ENCODE data around the gene EXOC6B. TPM values are rescaled to one million over a fixed set of nuclear protein-coding genes. Genes with fewer than 3 reads are reported as not detected.

Gene EXOC6B
- total RNA-seq, 4 donors from 2014 or later = 15.7 to 58.4 (median 37.9) TPM

DNA sequence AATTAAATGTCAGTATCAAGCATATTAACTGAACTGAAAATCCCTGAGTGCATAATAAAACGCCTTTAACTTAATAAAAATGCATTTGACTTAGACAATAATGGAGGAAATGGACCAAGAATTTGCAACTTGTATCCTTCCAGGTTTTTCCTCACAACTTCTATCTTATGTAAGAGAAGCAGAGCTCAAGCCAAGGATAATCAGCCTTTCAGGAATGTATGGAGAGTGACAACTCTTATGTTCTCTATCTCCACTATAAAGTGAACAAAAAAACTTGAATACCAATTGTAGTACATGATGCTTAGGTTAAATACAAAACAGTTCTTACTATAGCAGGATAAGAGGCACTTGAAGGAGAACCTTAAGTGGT is 613.4 kb downstream of the EXOC6B start:
- H3K9me3 ChIP-seq = no peaks in the 10 kb centered on the region
- no peaks in the 10 kb centered on the region for H3K36me3 ChIP-seq
- no peak for DNase-seq
- peak overlapping the region; percentile 22 to 75 (median 64) for H3K27ac ChIP-seq
- TF ChIP-seq EP300 (IDR thresholded peaks at IDR 0.05; ENCODE audit: low read depth) (no peak), POLR2AphosphoS5 (IDR thresholded peaks at IDR 0.05) (no peak), POLR2A (IDR thresholded peaks at IDR 0.05) (no peak)
- TF ChIP-seq, protein P1, sequence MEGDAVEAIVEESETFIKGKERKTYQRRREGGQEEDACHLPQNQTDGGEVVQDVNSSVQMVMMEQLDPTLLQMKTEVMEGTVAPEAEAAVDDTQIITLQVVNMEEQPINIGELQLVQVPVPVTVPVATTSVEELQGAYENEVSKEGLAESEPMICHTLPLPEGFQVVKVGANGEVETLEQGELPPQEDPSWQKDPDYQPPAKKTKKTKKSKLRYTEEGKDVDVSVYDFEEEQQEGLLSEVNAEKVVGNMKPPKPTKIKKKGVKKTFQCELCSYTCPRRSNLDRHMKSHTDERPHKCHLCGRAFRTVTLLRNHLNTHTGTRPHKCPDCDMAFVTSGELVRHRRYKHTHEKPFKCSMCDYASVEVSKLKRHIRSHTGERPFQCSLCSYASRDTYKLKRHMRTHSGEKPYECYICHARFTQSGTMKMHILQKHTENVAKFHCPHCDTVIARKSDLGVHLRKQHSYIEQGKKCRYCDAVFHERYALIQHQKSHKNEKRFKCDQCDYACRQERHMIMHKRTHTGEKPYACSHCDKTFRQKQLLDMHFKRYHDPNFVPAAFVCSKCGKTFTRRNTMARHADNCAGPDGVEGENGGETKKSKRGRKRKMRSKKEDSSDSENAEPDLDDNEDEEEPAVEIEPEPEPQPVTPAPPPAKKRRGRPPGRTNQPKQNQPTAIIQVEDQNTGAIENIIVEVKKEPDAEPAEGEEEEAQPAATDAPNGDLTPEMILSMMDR (IDR thresholded peaks at IDR 0.05) = no peak
- in situ Hi-C loops (cut with MboI; ENCODE audit: low pct_ligation_motif_present in 1 of 4, low pct_unique_long_range_greater_than_20kb in 1 of 4, low sequenced_read_pairs in 3 of 4) (no loop called here), intact Hi-C loops (cut with DNase I; ENCODE audit: low total_unique reads) (no loop called here)
- no peaks in the 10 kb centered on the region for H3K27me3 ChIP-seq
- peaks cover 0 to 25% (median 10%) of the 10 kb centered on the region in 4 donors for H3K4me1 ChIP-seq
- 62 to 100% methylated on average over 1 of the region's 1 CpG for WGBS, 2 donors (ENCODE audit: low coverage in 1 of 2)
- H3K4me3 ChIP-seq = no peak overlapping the region

DNA sequence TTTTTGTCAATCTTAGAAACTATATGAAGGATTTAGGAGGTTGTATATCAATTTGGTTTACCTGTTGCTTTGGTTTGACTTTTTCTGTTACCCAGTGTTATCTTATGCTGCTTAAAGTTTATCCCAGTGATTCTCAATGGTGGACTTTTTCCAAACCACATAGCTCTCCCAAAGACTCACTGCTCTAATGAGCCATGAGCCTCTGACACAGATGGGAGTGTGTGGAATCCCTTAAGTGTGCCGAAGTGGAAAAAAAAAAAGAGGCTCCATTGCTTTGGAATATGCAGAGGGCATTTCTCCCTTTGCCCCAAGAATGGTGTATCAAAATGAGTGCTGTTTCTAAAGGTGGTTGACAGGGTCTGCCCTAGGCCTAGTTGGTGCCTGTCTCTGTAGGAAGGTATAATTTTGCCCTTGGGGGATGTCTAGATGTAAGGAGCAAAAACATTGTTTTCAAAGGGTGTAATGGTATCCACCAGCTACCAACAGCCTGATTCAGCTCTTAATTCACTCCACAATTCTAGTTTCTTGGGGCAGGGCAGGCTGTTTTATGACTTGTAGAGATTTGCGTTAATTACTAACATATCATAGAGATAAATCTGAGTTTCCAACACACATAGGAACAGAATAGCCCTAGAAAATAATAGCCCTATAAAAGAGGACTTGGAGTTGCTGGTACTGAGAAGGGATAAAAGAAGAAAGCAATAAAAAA is 613.9 kb downstream of the EXOC6B start:
- DNase-seq = no peak

DNA sequence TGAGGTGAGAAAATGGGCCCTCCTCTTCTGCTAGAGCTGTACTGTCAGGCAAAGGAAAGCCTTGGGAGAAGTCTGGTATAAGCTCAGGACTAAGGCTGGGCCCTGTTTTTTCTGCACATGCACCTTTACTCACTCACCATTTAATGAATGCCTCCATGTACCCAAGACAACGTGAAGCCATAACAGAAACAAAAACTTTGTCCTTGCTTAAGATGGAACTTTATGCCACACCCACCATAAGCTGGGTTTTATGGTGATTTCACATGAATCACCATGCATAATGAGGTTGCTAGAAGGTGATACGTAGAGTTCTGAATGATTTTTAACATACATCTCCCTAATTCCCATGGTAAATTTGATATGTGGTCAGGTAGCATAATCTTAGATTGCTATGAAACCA is 614.5 kb downstream of the EXOC6B start:
- no peaks in the 10 kb centered on the region for H3K27me3 ChIP-seq
- H3K27ac ChIP-seq = peak overlapping the region; percentile 26 to 75 (median 64)
- in situ Hi-C loops (cut with MboI; ENCODE audit: low pct_ligation_motif_present in 1 of 4, low pct_unique_long_range_greater_than_20kb in 1 of 4, low sequenced_read_pairs in 3 of 4) (no loop called here), intact Hi-C loops (cut with DNase I; ENCODE audit: low total_unique reads) (no loop called here)
- H3K9me3 ChIP-seq = no peaks in the 10 kb centered on the region
- peaks cover 0 to 26% (median 10%) of the 10 kb centered on the region in 4 donors for H3K4me1 ChIP-seq
- TF ChIP-seq, protein P1 (IDR thresholded peaks at IDR 0.05) = no peak
- TF ChIP-seq POLR2AphosphoS5 (IDR thresholded peaks at IDR 0.05) = peak in 2 of 3 donors; percentile 25 to 41
- no peak overlapping the region for H3K4me3 ChIP-seq
- no peaks in the 10 kb centered on the region for H3K36me3 ChIP-seq
- 29 to 50% methylated on average over 2 of the region's 2 CpGs for WGBS, 2 donors (ENCODE audit: low coverage in 1 of 2)
- DNase-seq = peak; percentile 16

More for the DNA sequence above, 613.9 kb downstream of the EXOC6B start:
- H3K36me3 ChIP-seq = no peaks in the 10 kb centered on the region
- no peaks in the 10 kb centered on the region for H3K9me3 ChIP-seq
- WGBS, 2 donors (ENCODE audit: low coverage in 1 of 2) = 63 to 71% methylated on average over 2 of the region's 2 CpGs
- intact Hi-C loops (cut with DNase I; ENCODE audit: low total_unique reads) = no loop called here
- peak overlapping the region; percentile 22 to 75 (median 64) for H3K27ac ChIP-seq
- H3K4me1 ChIP-seq = peaks cover 0 to 25% (median 10%) of the 10 kb centered on the region in 4 donors
- no peak overlapping the region for H3K4me3 ChIP-seq
- no peaks in the 10 kb centered on the region for H3K27me3 ChIP-seq
- TF ChIP-seq POLR2A (IDR thresholded peaks at IDR 0.05) (no peak), POLR2AphosphoS5 (IDR thresholded peaks at IDR 0.05) (no peak), EP300 (IDR thresholded peaks at IDR 0.05; ENCODE audit: low read depth) (no peak)
- TF ChIP-seq, protein P1 (IDR thresholded peaks at IDR 0.05) = no peak
- in situ Hi-C loops (cut with MboI; ENCODE audit: low pct_ligation_motif_present in 1 of 4, low pct_unique_long_range_greater_than_20kb in 1 of 4, low sequenced_read_pairs in 3 of 4) = no loop called here

DNA sequence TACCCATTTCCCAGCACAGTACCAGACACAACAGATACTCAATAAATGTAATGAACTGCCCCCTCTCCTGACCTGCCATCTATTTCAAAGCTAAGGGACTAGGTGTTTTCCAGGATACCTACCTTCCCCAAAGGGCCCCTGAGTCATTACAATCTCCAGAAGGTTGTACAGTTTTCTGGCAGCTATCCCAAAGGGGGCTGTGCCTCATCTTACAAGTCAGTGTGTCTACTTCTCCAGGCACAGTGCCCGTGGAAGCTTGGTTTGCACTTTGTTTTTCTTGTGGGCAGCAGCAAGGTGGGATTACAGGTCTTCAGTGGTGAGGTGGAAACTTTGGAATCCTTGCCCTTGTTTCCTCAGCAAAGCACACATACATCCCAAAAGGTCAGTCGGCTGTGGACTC is 615.4 kb downstream of the EXOC6B start:
- 43 to 67% methylated on average over 1 to 2 of the region's 2 CpGs for WGBS, 2 donors (ENCODE audit: low coverage in 1 of 2)
- Histone ChIP-seq H3K27ac (peak overlapping the region; percentile 16 to 75 (median 49)), H3K36me3 (no peaks in the 10 kb centered on the region), H3K27me3 (no peaks in the 10 kb centered on the region), H3K4me1 (peaks cover 0 to 34% (median 12%) of the 10 kb centered on the region in 4 donors), H3K4me3 (no peak overlapping the region), H3K9me3 (no peaks in the 10 kb centered on the region)
- intact Hi-C loops (cut with DNase I; ENCODE audit: low total_unique reads) (no loop called here), in situ Hi-C loops (cut with MboI; ENCODE audit: low pct_ligation_motif_present in 1 of 4, low pct_unique_long_range_greater_than_20kb in 1 of 4, low sequenced_read_pairs in 3 of 4) (no loop called here)
- TF ChIP-seq POLR2AphosphoS5 (IDR thresholded peaks at IDR 0.05) (no peak), POLR2A (IDR thresholded peaks at IDR 0.05) (no peak)
- TF ChIP-seq, protein P1 (IDR thresholded peaks at IDR 0.05) = no peak
- peak; percentile 9 for DNase-seq
